H1 (cell line): Measurements from ENCODE around the gene PC. TPM values are rescaled to one million over a fixed set of nuclear protein-coding genes. Genes with fewer than 3 reads are reported as not detected.

Experiments used
- CBX5 ChIP-seq: fragments of 300-800, 300-1000 bp; sonication (generic); IDR thresholded peaks from 2 replicates; pipeline ENCODE4 v1.7.1; 2016; ENCODE audit warnings: antibody characterized with exemption, low read length, low read depth
- RFX5 ChIP-seq: IDR thresholded peaks from 2 replicates; pipeline ENCODE4 v1.6.1; 2011; ENCODE audit warnings: low read depth, low read length, improper control_type of control experiment, borderline replicate concordance
- polyA plus RNA-seq, 7 experiments: library from polyadenylated mRNA; depleted of rRNA in 3 of 7; stranded (reverse) in 5 of 7; unstranded in 2 of 7; fragments of >200 nt in 5 of 7; fragments of 200-250 nt in 2 of 7; gene quantifications; 1 replicate in 5 of 7; 2 replicates in 1 of 7; 4 replicates in 1 of 7; pipeline versions ENCODE4 v1.2.1 to v1.2.3, GENCODE V29; 2011 to 2013; ENCODE audit warnings: missing spikeins in 2 of 7, mixed read lengths in 2 of 7
- total RNA-seq: library from RNA; stranded (reverse); fragmentation: NEBNext Ultra II Directional; extraction: Animal tissue kit (Norgen Biotek cat#: 25700); gene quantifications from 2 replicates; pipeline ENCODE4 v1.2.1, GENCODE V29; 2021
- TF ChIP-seq, protein P1 (sequence below): IDR thresholded peaks from 2 replicates; pipeline ENCODE4 v1.6.1; 2011; ENCODE audit warnings: low read length, improper control_type of control experiment

The PC gene
- total and polyA plus RNA-seq, 2 of the 8 experiments (the other 6 are each of a cell fraction or from before 2014, with no cell fraction given) = 11.5 to 27.5 TPM

DNA sequence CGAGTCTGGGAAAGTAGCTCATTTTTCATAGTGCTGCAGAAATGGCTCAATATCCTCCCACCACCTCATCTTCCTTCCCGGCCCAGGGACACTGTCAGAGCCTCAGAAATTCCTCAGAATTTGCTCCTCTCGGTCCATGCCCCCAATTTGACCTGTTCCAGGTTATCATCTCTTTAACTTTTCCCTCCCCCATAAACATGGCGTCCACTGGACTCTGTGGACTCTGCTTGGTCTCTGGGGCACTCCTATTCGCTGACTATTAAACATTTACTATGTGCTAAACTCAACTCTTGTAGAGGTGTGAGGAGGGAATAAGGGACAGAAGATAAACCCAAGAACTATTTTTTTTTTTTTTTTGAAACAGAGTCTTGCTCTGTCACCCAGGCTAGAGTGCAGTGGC lies 8.2 kb upstream of the PC start (continued):
- no peak for TF ChIP-seq CBX5
- TF ChIP-seq RFX5 = no peak
- TF ChIP-seq, protein P1, sequence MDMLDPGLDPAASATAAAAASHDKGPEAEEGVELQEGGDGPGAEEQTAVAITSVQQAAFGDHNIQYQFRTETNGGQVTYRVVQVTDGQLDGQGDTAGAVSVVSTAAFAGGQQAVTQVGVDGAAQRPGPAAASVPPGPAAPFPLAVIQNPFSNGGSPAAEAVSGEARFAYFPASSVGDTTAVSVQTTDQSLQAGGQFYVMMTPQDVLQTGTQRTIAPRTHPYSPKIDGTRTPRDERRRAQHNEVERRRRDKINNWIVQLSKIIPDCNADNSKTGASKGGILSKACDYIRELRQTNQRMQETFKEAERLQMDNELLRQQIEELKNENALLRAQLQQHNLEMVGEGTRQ = no peak
